GM18526 (cell line): Measurements from ENCODE around the gene OTUD7B.

Experiments used
- POLR2A ChIP-seq: IDR thresholded peaks from 3 replicates; pipeline ENCODE4 v1.6.1; 2011; ENCODE audit not compliant: insufficient read length; ENCODE audit errors: extremely low read depth

The OTUD7B gene

GRCh38 chr1:150009604-150010392 lies 728 bp downstream of the OTUD7B start:
- TF ChIP-seq POLR2A: no peak

- TF ChIP-seq POLR2A: no peak
These were observed 1.8 kb downstream of the OTUD7B start for GRCh38 chr1:150008699-150009098.

GRCh38 chr1:150006881-150007421 lies 3.6 kb downstream of the OTUD7B start:
- no peak for TF ChIP-seq POLR2A

- no peak for TF ChIP-seq POLR2A
These were observed 4.9 kb downstream of the OTUD7B start for GRCh38 chr1:150005606-150006005.

DNA sequence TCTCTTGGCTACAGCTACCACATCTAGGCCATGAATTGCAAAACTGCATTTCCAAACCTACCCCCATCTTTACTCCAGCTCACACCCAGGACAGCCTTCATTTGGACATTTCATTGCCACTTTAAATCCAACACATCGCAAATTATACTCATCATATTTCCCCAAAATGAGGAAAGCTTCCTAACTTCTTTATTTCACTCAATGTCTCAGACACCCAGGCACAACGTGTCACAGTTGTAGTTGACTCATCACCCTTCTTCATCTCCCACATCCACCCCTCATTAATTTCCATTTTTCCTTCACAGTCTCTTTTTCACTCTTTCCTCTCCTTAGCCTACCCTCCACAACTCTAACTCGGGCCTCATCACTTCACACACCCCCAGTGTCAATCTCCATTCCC lies 6.7 kb downstream of the OTUD7B start:
- TF ChIP-seq POLR2A: no peak

- no peak for TF ChIP-seq POLR2A
These were observed 8.3 kb downstream of the OTUD7B start for GRCh38 chr1:150002217-150002616.

DNA sequence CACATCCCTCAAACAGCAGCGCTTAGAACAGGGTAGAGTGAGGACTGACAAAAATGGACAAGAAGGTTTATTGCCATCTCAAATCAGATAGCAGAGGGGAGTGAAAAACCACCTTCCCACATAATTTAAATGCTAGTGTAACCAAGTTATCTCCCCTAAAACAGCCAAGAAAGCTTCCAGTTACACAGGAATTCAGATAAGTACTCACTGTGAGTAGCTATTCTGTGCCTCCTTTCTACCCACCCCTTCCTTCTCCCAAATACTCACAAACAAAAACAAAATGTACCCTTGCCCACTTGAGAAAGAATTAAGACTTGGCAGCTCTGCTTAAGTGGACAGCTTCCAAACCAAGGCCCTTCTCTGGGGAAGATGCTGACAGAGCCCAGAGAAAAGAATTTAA lies 9.1 kb downstream of the OTUD7B start:
- TF ChIP-seq POLR2A: no peak

DNA sequence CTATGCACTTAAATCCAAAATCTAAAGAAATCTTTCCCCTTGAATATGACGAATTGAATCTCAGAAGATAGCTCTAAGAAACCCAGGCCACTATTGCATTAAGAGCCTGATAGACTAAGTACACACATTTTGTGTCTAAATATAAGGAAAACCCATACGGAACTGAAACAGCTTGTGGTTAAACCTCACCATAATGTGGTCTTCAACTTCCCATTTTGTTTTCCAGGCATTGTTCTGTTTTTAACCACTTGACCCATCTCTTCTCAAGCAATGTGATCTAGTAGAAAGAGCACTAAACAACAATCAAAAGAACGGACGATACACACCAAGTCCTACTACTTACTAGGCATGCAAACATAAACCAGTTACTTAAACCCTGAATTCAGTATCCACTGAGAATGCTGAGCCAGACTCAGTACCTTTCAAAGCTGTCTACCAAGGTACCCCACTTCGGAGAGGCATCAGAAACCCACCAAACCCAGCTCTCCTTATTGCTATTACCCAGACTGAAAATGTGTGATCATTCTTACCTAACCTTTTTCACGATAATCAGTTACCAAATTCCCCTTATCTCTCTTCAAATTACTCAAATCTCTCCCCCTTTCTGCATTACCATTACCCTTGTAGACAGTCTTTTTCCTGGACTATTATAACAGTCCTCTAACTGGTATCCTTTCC lies 12.8 kb downstream of the OTUD7B start:
- no peak for TF ChIP-seq POLR2A

DNA sequence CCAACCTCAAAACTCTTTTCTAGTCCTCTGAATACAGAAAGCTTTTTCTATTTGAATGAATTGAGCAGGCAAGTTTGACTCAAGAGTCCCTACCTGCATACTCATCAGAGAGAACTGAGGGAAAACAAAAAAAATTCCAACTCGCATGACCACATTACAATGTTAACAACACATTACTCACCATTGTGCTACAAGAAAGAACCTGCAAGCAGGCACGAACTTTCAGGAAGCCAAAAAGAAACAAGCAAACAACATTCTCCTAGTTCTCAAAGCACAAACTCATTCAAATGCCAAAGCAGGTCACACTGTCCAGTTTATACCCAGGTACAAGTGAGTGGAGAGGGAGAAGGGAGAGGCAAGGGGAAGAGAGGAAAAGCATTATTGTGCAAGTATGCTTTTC lies 14.6 kb downstream of the OTUD7B start:
- TF ChIP-seq POLR2A: no peak

- TF ChIP-seq POLR2A: no peak
These were observed 16.8 kb downstream of the OTUD7B start for GRCh38 chr1:149993764-149994163.

DNA sequence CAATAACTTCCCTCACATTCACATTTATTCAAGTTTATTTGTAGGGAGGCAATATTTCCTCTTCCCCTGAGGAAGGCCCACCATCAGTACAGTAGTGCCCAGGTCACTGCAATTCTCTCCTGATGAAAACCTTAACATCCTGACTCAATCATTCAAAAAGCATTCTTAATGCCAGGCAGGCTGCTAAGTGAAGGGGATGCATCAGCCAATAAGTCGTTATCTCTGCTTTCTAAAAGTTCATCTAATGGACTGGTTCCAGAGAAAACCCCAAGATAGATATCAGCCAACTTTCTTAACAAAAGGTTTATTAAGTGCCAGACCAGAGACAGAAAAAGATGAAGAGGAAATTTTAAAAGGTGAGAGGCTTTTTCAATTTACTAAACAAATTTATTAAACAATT lies 17.3 kb downstream of the OTUD7B start:
- no peak for TF ChIP-seq POLR2A

DNA sequence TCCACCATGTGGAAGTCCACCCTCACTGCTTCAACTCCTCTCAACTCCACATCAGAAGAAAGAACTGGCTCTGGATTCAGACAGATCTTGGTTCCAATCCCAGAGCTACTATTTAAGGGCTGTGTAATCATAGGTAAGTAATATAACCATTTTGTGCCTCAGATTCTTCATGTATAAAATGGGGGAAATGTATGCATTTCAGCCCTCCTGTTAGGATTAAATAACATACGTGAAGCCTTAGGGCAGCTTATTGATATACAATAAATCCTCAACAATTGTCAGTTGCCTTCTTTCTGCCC lies 23.3 kb downstream of the OTUD7B start:
- no peak for TF ChIP-seq POLR2A

GRCh38 chr1:149986486-149987296 lies 23.8 kb downstream of the OTUD7B start:
- TF ChIP-seq POLR2A: no peak

DNA sequence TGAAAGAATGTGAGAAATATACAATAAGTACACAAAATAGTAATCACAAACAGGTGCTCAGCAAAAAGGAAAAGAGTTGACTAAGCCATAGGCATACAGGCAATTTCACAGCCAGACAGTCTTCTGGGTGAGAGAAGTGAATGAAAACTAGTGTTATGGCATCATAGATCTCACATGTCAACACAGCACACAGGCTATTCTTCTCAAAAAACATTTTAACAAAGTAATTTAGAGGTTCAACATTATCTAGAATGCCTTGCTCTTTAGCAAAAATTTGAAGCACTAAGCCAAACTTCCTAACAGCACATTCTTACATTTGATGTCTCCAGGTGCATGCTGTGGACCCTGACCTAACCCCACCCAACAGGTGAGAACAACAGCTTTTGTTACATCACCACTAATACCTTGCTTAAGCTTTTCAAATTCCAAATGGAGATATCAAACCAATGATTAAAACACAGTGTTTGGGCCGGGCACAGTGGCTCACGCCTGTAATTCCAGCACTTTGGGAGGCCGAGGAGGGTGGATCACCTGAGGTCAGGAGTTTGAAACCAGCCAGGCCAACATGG lies 30.5 kb downstream of the OTUD7B start:
- no peak for TF ChIP-seq POLR2A

- no peak for TF ChIP-seq POLR2A
These were observed 31.1 kb downstream of the OTUD7B start for GRCh38 chr1:149979245-149979971.
